ENCODE results near the gene TTC1.
A peak's percentile ranks its signal among the peaks of the same experiment; 100 is the strongest.

Gene TTC1

GRCh38 chr5:160079753-160080152 lies 70.8 kb downstream of the TTC1 start:
- no peak for TF ChIP-seq CTCF (IDR thresholded peaks at IDR 0.05; ENCODE audit: low read depth, low read length)
- DNase-seq (ENCODE audit: low read depth, low spot score), result no peak
- H3K4me3 ChIP-seq (ENCODE audit: low read depth, low read length), result no peak overlapping the region
- in situ Hi-C loops (cut with HindIII; ENCODE audit: low sequenced_read_pairs), result no loop called here

- in situ Hi-C loops (cut with HindIII; ENCODE audit: low sequenced_read_pairs), result no loop called here
- no peak for DNase-seq (ENCODE audit: low read depth, low spot score)
- TF ChIP-seq CTCF (IDR thresholded peaks at IDR 0.05; ENCODE audit: low read depth, low read length), result no peak
- no peak overlapping the region for H3K4me3 ChIP-seq (ENCODE audit: low read depth, low read length)
These were observed 72.6 kb downstream of the TTC1 start for GRCh38 chr5:160081495-160081894.

GRCh38 chr5:160082614-160083500 lies 73.9 kb downstream of the TTC1 start:
- peak; percentile 82 for DNase-seq (ENCODE audit: low read depth, low spot score)
- H3K4me3 ChIP-seq (ENCODE audit: low read depth, low read length), result no peak overlapping the region
- TF ChIP-seq CTCF (IDR thresholded peaks at IDR 0.05; ENCODE audit: low read depth, low read length), result no peak
- in situ Hi-C loops (cut with HindIII; ENCODE audit: low sequenced_read_pairs), result no loop called here

- no peak overlapping the region for H3K4me3 ChIP-seq (ENCODE audit: low read depth, low read length)
- in situ Hi-C loops (cut with HindIII; ENCODE audit: low sequenced_read_pairs), result no loop called here
- no peak for DNase-seq (ENCODE audit: low read depth, low spot score)
- no peak for TF ChIP-seq CTCF (IDR thresholded peaks at IDR 0.05; ENCODE audit: low read depth, low read length)
These were observed 74.6 kb downstream of the TTC1 start for GRCh38 chr5:160083501-160083900.

GRCh38 chr5:160084144-160084543 lies 75.2 kb downstream of the TTC1 start:
- no peak for DNase-seq (ENCODE audit: low read depth, low spot score)
- in situ Hi-C loops (cut with HindIII; ENCODE audit: low sequenced_read_pairs), result no loop called here
- no peak overlapping the region for H3K4me3 ChIP-seq (ENCODE audit: low read depth, low read length)
- no peak for TF ChIP-seq CTCF (IDR thresholded peaks at IDR 0.05; ENCODE audit: low read depth, low read length)

GRCh38 chr5:160087199-160087598 lies 78.3 kb downstream of the TTC1 start:
- TF ChIP-seq CTCF (IDR thresholded peaks at IDR 0.05; ENCODE audit: low read depth, low read length), result no peak
- DNase-seq (ENCODE audit: low read depth, low spot score), result no peak
- in situ Hi-C loops (cut with HindIII; ENCODE audit: low sequenced_read_pairs), result no loop called here
- no peak overlapping the region for H3K4me3 ChIP-seq (ENCODE audit: low read depth, low read length)
